HG03575 (cell line): ENCODE measurements around the gene ZBTB18.

ENCODE experiments used
- ATAC-seq: cut with Tn5 transposase; IDR thresholded peaks from one replicate; pipeline ENCODE4 v1.9.1; 2021; ENCODE audit not compliant: unreplicated experiment, insufficient number of reproducible peaks, low FRiP score; ENCODE audit errors: extremely low read depth

Gene ZBTB18

GRCh38 chr1:244056577-244056976, 5.5 kb downstream of the ZBTB18 start:
- no peak for ATAC-seq

- ATAC-seq: no peak
Observed at GRCh38 chr1:244057474-244058385, 6.6 kb downstream of the ZBTB18 start.

GRCh38 chr1:244060117-244060516, 9.0 kb downstream of the ZBTB18 start:
- ATAC-seq: no peak

DNA sequence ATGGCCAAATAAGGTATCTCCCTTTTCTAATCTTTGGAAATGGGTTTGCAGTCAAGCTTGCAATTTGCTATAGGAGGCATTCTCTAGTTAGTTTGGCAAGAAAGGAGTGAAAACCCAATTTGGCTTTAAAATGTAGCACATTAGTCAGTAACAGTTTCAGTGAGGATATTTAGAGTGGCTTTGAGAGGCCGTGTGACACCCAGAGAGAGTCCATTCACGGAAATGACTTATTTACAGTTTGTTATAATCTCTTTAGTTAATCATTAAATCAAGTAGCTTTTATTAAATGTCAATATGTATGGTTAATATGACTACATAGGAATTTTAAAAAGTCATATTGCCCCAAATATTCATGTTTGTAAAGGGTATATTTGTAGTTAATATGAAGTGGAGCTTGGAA, 9.6 kb downstream of the ZBTB18 start:
- ATAC-seq: no peak

- no peak for ATAC-seq
Observed at GRCh38 chr1:244062156-244062725, 11.2 kb downstream of the ZBTB18 start.

DNA sequence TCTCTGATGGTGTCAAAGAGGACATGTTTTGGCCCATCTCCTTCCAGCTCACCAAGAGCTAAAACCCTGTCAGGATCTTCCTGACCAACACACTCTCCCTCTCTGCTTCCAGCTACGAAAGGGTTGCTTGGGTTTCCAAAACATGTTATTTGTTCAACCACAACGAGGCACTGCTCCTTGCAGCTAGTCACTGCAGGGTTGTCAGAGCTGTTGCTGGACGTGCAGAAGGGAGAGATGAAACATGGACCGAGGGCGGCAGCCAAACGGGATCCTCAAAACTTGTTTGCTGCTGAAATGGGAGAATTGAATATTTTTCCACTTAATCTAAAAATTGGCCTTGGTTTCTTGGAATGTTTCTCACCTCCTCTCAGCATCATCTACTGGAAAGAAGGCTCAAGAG, 12.4 kb downstream of the ZBTB18 start:
- ATAC-seq: no peak

DNA sequence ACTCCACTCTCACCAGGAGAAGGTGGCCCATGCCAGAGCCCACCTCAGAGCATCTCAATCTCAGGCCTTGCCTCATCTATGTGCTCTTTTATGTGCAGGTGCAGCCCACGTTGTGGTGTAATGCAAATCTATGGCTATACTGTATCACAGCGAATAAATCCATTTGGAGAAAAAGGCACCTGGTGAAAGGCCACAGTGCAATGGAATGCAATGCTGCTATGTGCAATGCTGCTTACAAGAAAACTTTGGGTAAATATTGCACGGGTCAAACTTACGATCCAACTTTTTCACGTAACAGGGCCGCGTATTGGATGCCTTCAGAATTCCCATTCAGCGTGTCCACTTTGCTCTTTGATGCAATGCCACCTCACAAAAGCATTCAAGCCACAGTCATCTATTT, 13.5 kb downstream of the ZBTB18 start:
- ATAC-seq: no peak

- no peak for ATAC-seq
Observed at GRCh38 chr1:244065063-244065793, 14.1 kb downstream of the ZBTB18 start.

GRCh38 chr1:244065960-244066388, 14.9 kb downstream of the ZBTB18 start:
- no peak for ATAC-seq

GRCh38 chr1:244066954-244067716, 16.1 kb downstream of the ZBTB18 start:
- ATAC-seq: no peak

- no peak for ATAC-seq
Observed at GRCh38 chr1:244067893-244068292, 16.8 kb downstream of the ZBTB18 start.

- ATAC-seq: no peak
Observed at GRCh38 chr1:244068567-244068966, 17.5 kb downstream of the ZBTB18 start.

GRCh38 chr1:244069326-244069898, 18.3 kb downstream of the ZBTB18 start:
- no peak for ATAC-seq

DNA sequence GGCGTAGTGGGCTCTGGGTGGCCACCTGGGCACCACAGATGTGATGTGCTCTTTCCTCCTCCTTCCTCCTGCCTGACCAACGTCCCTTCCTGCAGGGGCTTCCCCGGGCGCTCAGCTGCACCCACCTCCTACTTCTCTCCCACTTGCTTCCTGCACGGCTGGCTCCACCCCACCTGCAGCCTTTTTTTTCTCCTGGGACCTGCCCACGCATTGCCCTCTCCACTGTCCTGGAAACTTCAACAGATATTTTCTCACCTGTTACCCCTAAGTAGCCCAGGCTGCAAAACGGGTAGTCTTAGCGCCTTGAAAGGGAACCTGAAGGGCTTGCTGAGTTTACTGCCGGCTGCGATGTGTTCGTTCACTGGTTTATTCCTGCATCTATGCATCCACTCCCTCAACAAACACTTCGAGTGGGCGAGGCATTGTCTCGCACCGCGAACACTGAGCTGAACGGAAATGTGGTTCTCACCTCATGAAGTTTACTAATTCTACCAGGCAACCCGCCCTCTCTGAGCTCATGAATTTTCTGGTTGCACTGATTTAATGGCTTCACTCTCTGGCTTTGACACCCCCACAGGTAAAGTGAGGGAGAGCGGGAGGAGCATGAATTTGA, 23.6 kb downstream of the ZBTB18 start:
- no peak for ATAC-seq

DNA sequence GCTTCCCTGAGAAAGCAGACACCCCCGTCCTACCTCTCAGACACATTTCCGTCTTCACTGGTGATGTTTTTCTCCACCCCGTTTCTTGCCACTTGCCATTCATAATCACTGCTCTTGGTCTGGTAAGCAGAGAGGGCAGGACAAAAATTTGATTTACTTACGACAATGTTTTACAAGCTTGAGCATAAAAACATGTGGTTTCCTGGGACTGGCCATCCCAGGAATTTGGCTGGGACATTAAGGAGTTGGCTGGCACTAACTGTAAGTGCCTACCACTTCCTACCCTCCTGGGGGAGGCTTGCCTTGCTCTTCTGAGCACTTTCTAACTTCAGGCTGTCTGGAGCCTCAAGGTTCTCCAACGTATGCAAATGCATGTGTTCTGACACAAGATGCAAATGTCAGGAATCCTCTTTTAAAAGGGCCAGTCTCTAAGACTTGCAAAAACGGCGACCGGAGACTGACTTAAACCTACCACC, 24.2 kb downstream of the ZBTB18 start:
- ATAC-seq: no peak

DNA sequence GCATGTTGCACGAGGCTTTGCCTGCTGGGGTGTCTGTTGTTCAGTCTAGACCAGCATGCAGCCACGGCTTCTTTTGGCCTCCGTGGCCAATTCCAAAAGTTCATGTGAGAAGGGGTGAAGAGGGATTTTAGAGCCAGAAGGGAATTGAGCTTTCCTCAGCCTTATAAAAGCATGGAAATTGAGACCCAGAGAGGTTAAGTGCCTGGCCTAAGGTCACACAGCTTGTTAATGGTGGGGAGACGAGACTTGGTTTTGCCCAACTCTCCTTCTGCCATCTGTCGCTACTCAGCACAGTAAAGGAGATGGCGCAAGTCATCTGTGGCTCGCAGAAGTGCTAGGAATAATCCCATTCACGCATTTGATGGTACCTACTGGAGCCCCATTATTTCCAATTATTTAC, 25.7 kb downstream of the ZBTB18 start:
- ATAC-seq: no peak

DNA sequence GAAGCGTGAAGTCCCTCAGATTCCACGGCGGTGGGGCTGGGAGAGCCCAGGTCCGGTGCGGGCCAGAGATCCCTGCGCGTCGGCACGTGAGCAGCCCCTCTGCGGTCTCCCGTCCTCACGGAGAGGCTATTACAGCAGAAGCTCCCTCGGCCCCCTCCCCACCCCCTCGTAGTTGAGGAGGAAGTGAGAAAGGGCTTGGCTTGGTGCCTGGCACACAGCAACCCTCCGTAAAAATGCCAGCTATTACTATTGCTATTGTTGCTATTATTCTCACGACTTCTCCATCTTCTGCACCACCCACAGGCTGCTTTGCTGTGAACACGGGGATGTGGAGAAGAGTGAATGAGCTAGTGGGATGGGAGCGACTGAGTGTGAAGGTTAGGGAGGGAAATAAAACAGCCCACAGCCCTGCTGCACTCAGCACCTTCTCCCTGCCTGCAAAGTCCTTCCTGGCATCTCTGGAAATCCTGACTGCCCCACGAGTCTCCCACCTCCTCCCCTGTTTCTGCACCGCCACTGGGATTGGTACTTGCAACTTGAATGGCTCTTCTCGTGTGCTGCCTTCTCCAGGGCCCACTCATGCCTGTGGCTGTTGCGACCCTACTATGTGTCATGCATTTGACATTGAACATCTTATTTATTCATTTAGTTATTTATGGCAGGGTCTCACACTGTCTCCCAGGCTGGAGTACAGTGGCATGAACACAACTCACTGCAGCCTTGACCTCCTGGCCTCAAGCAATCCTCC, 26.6 kb downstream of the ZBTB18 start:
- no peak for ATAC-seq
